NCI-H510A treated with DMSO at 0.1 percent for 48 hours (cell line): ENCODE measurements around the gene NFYA.
A peak's percentile ranks its signal among the peaks of the same experiment; 100 is the strongest.

Experiments
- DNase-seq: peaks from one replicate; lab custom pipeline; 2025; lab: John Stamatoyannopoulos, UW

Gene NFYA

DNA sequence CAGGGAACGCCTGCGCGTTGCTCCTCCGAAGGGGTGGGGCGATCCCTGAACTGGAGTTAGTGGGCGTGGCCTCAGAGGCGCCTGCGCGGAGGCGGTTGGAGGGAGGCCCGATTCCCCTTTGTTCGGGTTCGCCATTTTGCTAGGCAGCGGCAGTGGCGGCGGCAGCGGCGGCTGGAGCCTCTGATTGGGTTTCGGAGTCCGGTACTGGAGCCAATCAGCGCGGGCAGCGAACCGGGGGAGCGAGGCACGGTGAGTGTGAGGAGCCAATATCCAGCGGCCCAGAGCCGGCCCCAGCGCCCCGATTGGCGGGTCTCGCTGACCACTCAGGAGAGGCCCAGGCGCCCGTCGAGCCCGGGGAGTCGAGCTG lies at the start of gene NFYA:
Gene NFYA (plus strand): TSS at position 139 of the 367 bp plus-strand sequence. CDS start 6,116 bp downstream, outside the sequence.
- DNase-seq: peak; percentile 100

DNA sequence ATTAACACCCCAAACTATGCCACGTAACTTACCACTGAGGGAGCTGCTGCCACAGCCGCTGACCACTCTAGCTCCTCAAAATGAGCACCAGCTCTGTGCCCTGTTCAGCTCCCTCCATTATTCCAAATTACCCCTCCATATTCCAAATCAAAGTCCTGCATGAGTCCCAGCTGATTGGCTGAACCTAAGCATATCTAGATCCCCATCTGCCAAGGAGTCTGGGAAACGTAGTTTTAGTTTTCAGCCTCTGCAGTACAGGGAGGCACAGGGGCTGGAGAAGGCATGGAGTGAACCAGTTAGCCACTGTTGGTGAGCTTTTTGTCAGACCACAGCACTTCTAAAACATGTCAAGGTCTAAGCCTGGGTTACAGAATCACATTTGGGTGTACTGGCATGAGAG lies 49.7 kb upstream of the NFYA start:
- no peak for DNase-seq

DNA sequence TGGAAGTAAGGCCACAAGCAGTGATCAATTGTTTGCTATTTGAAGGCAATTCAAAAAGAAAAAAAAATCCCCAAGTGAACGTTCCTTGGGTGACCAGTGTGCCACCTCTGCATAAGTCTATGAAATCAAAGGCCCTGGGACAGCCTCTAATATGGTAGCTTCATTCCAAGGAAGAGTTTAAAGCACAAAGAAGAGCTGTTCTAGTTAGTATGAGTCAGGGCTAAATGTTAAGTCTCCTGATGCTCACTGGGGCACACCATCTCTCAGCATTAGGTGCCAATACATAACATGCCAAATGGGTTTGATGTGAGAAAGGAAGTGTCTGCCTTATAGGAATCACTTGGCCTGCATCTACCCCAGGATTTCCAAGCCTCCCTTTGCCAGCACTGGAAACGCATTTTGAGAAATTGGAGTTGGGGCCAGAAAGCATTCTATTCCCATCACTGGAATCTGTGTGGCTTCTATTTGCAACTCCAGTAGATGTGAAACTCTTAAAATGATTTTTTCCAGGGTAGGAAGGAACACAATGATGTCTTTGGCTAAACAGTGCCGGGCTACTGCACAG lies 46.7 kb upstream of the NFYA start:
- no peak for DNase-seq

DNA sequence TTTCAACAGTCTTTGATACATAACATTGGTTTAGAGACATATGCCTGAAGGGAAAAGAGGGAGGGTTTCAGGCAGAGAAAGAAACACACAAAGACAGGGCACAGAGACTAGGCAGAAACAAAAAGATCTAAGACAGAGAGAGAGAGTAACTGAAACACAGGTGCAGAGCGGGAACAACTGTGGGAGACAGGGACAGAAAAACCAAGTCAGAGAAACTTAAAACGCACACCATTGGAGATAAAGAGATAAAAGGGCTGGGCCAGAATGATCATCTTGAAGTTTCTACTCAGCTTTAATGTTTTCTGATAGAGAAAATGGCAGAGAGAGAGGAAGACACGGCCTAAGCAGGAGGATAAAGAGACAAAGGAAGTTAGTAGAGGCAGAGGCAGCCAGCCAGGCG lies 45.5 kb upstream of the NFYA start:
- peak; percentile 68 for DNase-seq

DNA sequence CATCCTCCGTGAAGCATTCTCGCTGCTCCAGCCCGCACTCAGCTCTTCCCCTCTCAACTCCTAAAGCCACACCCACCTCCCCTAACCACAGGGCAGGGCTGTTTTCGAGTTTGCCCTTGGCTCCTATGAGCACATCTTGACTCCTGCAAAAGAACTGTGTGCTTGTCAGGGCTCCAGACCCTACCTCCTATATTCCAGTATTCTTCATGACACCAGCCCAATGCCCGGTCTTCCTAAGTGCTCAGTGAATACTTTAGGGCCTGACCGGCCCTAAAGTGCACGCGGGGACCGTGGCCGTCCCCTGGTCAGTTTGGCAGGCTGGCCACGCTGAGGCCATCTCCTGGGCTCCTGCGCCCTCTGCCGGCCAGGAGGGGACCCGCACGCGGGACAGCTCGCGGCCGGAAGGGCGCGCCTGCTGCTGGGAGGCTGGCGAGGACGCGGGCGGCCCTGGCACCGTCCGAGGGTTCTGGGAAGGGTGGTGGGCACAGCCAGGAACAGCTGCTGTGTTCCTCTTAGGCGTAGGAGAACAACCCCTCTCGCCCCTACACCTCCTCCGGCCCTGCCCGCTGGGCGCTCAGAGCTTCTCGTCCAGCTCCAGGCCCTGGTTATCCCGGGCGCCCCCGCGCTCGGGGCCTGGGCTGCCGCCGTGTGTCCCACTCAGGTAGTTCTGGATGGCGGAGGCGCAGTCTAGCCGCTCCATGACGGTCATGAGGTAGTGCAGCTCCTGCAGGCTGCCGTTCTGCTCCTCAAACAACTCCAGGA lies 44.8 kb upstream of the NFYA start:
- DNase-seq: peak; percentile 98

DNA sequence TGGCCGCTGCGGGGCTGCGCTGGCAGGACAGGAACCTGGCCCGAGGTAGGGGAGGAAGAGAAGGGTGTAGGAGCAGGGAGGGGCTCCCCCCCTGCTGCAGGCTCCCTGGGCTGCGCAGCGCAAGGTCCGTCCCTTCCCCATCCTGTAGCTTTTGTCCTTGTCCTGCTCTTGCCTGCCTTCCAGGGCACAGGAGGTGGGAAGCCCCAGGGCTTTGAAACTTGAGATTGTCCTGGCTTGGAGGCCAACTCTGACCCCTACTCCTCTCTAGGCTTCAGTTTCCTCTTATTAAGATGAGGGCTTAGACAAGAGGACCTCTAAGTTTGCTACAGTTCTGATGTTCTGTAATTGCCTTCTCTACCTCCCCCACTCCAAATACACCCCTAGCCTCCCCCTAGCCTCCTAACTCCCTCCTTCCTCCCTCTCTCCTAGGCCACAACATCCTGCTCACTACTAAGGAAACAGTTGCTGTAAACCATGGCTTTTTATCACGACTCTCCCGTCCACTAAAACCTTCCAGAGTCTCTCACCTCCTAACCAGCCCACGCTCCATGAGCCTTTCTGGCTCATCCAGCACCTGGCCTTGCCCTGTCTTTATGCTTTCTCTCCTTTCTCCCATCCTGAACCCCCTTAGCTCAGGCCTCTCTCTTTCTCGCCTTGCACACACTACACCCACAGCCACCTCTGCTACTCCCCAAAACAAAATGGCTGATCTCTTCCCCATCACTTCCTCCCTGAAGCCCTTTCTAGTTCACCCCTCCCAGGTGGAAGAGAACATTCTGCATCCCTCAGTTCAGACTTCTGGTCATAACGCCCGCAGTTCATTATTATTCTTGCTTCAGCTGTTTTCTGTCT lies 44.0 kb upstream of the NFYA start:
- peak; percentile 76 for DNase-seq

DNA sequence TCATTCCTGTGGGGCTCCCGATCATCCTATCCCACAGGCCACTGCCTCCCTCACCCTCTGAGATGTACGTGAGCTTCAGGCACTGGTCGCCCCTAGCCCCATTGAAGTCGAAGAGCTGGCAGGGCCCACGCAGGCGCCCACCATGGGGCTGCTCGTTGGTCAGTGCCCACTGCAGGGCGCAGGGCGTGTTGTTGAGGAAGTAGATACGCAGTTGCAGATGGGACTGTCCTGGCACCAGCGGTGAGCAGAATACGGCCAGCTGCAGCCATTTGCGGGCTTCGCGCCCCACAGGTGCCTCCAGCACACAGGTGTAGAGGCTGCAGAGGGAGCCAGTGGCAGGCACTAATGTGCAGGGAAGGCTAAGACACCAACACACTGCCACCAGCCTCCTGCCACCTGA lies 39.9 kb upstream of the NFYA start:
- no peak for DNase-seq

DNA sequence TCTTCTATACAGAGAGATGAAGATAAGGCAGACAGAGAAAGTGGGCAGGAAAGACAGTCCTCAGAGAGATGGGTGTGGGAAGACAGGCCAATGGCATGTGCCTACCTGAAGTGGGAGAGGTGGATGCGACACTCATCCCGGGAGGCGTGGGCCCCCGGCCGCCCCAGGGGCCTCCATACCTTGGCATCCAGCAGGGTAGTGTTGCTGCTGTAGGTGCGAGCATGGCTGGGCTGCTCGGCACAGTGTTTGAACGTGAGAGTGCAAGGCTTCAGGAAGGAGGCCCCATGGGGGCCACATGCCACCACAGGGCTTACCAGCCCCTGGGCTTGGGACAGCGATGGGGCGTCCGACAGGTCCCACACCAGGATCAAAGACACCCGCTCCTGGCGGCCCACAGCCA lies 39.0 kb upstream of the NFYA start:
- no peak for DNase-seq

DNA sequence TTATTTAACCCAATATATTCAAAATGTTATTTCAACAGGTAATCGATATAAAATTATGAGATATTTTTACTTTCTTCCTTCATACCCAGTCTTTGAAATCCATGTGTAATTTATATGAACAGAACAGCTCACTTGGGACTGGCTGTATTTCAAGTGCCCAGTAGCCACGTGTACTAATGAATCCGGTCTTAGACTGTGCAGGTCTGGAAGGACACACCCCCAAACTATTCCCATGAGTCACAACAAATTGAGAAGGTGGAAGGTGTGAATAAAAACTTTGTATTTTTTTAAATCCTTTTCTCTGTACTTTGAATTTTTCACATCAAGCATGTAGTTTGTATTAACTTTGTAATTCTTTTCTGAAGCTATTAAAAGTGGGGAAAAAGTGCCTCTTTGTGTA lies 36.6 kb upstream of the NFYA start:
- DNase-seq: no peak

DNA sequence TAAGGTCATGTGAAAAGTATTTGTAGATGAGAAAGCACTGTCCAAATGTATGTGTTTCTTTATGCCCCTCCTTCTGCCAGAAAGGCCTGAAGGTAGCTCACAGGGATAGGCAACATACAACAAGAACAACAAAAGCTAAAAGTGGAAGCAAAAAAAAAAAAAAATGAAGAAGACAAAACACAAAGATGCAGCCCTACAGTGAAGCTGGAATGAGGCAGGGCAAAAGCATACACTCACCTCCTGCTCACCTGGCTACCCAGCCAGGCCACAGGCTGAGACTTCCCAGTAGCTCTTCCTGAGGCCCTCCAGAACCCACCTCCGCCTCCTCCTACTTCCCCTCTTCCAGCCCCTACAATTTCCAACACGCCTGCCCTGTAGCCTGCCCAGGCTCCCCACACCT lies 36.2 kb upstream of the NFYA start:
- no peak for DNase-seq

DNA sequence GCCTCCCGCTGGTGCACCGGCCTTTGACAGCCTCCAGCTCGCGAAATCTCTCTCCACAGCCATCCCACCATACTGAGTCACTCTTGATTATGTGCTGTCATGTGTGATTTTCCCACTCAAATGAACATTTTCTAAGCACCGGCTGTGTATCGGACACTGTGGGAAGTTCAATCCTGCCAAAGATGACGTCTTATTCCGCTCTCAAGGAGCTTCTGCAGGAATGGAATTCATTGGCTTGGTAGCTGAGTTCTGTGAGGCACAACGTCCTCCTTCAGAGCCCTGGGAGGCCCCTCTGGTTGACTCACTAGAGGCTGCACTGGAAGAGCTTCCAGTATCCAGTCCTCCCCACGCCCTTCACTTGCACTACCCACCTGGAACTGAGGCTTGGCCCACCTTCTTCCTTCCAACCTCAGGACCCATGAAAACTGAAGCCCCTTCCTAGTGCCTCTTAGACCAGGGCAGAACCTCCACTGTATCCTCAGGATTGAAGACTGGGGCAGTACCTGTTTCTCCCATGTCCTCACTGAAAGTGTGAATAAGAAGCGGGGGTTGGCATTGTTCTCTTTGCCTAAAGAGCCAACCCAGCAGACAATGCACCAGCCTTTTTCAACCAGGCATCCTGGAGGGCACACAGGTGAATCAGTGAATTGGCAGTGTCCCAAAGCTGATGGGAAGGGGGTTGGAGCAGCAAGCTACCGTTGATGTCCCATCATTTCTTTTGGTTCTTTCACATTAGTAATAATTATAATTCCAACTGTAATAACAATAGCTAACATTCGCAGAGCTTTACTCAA lies 35.5 kb upstream of the NFYA start:
- DNase-seq: no peak

DNA sequence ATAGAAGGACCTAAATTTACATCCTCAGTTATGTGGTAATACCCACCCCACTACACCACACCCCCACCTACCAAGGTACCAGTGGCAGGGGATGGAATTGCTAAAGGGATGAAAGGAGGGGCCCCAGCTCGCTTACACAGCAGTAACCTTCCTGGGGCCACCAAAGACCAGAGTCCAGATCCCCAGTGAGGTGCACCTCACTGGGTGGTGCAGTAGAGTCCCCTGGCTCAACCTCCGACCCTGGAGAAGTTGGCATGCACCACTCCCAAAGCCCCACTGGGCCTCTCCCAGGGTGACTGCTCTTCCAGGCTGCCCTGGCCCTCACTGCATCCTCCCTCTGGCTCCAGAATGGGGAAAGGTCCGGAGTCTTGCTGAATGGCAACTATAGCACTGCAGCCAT lies 34.6 kb upstream of the NFYA start:
- no peak for DNase-seq

DNA sequence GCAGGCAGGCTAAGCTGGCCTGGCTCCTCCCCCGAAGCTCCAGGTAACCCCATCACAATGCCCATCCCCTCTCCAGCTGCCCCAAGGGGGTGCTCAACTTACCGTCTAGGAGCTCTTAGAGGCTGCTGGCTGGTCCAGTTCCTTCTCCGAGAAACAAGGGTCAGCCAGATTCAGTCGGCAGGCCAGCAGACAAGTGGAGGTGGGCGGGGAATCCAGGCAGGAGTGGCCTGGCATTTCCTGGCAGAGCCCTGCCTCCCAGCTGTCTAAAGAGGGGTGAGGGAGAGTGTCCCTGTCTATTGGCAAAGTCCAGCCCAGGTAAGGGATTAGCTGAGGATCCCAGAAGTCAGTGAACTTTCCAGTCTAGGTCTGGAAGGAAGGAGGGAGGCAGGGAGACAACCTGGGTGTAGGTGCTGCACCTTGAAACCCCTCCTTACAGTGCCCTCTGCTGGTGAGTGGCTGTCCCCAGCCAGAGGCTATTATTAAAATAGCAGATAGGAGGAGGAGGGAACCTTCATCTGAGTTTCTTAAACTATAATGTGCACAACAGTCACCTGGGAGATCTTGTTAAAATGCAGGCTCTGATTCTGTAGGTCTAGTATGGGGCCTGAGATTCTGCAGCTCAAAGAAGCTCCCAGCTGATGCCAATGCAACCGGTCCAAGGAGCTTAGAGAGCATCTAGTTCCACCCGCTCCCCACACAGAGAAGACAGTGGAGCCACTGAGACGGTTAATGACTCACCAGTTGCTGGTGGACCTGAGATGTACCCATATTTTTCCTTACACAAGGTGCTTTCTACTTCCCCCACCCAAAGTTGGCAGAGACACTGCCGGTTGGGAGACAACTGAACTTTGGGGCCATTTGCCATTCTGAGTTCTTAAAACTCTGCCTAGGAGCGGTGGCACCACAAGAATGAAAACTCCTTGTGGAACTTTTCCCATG lies 33.4 kb upstream of the NFYA start, which contains the start of gene UNC5CL:
Gene UNC5CL (minus strand): TSS at position 162 of the 939 bp plus-strand sequence. CDS start 4,147 bp downstream, outside the sequence.
- peak; percentile 60 for DNase-seq

DNA sequence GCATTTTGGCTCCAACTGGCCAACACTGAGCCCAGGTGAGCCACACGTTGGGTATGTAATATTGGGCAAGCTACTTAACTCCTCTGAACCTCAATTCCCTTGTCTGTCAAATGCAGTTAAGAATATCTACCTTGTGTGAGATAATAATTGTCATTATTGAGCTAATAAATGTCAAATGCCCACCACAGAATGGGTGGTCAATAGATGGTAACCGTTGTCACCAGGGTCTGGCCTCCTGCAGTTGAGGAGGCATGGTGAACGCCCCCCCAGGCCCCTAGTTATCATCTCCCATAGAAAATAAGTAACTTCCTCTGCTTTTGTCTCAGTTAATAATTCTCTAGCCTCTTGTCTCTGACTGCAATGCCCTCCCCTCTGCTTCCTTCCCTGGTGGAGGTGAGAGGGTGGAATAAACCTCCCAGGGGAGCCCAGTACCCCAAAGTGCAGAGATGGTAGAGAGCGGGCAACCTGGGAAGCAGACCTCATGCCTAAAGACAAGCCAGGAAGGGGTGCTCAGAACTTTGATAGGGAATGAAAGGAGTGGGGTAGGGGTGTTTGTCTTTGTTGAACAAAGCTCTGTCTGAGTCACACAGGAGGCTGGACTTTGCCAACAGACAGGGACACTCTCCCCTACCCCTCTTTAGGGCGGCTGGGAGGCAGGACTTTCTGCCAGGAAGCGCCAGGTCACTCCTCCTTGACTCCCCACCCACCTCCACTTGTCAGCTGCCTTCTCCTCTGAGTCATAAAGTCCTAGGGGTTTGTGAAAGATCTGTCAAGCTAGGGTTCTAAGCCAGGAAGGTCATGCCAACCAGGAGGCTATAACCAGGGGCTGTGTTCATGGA lies 32.5 kb upstream of the NFYA start:
- no peak for DNase-seq

DNA sequence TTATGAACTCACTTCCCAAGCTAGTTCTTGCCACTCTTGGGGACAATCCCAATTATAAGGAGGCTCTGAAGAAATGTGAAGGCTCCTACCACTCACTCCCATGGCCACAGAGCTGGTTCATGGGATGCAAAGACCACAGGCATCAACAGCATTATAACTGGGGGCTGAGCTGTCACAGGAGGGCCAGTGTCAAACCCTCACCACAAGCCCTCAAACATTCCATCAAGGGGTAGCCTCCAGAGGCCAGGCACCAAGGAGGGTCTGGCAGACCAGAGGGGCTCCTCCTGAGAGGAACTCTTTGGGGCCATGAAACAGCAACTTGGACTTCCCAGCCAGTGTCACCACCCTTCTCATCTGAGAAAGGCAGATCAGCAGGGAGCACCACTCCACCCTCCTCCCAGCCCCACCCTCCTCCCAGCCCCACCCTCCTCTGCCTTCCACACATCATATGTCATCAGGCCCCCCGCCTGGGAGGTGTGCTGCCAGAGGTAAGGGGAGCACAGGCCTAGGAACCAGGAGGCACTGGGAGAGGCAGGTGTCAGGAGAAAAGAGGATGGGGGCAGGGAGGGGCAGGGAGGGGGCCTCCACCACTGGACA lies 31.7 kb upstream of the NFYA start:
- no peak for DNase-seq

DNA sequence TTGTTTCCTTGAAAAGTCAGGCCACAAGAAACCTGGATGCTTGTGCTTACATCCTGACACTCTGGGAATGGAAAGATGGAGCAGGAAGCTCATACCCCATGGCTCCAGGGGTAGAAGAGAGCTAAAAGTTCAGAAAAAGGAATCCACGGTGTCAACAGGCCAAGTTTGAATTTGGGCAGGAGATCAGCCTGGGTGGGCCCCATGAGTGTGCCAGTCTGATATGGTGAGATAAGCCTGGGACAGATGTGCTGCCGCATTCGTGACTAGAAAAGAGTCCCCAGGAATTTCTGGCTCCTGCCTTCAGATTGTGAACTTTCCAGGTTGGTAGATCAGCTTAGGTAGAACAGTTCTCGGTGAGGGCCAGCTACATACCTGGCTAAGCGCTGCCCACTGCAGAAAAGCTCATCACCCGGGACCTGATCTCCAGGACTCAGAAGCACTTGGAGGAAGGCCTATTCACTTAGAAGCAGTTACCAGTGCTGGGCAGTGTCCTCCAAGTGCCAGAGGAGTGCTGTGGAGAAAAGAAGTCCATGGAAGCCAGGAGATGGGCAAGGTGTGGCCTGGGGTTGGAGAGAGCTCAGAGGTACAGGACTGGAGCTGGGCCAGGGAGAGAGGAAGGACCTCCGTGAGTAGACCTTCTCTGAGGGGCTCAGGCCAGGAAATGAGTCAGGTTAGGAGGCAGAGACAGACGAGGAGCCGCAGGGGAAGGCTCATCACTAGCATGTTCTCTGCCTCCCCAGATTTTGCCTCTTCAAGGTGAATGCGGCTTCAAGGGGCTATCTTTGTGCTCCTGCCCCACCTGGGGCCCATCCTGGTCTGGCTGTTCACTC lies 30.3 kb upstream of the NFYA start, which contains the start of gene TSPO2:
Gene TSPO2 (plus strand): TSS at position 242 of the 830 bp plus-strand sequence. CDS start 519 bp downstream, at position 761.
- DNase-seq: no peak

DNA sequence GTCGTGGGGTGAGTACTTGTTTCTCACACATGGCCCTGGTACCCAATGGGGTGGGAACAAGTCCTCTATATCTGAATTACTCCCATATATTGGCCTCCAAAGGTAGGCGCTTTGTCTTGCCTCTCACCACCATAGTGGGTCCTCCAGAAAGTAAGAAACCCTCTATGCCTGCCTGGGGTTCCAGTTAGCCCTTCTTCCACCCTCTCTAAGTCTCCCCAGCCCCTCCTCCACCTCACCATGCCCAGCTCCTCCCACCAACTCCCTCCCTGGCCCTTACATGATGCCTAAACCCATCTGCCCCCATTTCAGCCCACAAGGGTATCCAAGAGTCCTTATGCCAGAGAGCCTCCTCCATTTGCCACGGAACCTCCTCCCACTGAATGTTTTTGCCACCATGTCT lies 29.6 kb upstream of the NFYA start:
- no peak for DNase-seq

DNA sequence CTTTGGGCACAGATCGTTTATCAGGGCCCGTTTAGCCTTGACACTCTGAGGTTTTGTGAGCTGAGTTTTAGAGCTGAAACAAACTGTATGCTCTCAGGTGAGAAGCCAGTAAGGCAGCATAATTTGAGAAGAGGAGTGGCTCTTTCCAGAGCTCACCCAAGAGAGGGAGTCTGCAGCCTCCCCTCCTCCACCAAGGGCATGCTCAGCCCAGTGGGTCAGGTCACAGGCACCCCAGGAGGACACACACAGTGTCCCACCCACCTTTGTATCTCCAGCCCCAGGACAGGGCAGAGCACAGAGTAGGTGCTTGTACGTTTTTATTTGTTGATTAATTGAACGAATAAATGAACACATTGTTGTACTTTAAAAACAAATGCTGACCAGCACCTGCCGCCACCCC lies 27.1 kb upstream of the NFYA start:
- DNase-seq: no peak

DNA sequence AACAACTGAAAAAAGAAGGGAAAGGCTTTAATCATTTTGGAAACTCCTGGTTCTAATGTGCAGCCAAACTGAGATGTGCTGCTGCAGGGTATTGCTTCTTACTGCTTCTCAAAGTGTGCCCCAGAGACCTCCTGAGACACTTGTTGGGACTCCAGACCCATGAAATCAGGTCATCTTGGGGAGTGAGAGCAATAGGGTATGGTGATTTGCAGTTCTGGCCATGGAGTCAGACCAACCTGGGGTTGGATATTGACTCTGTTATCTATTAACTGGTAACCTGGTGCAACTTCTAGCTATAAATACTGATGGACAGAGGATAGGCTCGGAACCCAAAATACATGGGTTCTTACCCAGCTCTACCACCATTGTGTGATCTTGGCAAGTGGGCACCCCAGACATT lies 26.7 kb upstream of the NFYA start:
- DNase-seq: no peak
